Right lobe of liver (tissue), 4 donors: ENCODE results near the gene PRR36.

Experiments used
- POLR2A ChIP-seq: fragments of 450-650 bp; IDR thresholded peaks from one replicate; pipeline ENCODE4 v1.6.1; 2017; ENCODE audit warnings: antibody characterized with exemption, mild to moderate bottlenecking
- TF ChIP-seq, protein P1 (sequence below), 4 donors: fragments of 200-600 bp in 3 of 4; fragments of 450-650 bp in 1 of 4; IDR thresholded peaks; one replicate each; pipeline versions ENCODE4 v1.5.1 to v1.8.0; 2016 to 2022; ENCODE audit warnings: antibody characterized with exemption in 4 of 4, mild to moderate bottlenecking in 2 of 4
- donor health status: DM: no; HTN: no; CAD: no.
- donor health status: DM: no; HTN: no; CAD: no.
- donor health status: DM: no; HTN: yes; CAD: no.

DNA sequence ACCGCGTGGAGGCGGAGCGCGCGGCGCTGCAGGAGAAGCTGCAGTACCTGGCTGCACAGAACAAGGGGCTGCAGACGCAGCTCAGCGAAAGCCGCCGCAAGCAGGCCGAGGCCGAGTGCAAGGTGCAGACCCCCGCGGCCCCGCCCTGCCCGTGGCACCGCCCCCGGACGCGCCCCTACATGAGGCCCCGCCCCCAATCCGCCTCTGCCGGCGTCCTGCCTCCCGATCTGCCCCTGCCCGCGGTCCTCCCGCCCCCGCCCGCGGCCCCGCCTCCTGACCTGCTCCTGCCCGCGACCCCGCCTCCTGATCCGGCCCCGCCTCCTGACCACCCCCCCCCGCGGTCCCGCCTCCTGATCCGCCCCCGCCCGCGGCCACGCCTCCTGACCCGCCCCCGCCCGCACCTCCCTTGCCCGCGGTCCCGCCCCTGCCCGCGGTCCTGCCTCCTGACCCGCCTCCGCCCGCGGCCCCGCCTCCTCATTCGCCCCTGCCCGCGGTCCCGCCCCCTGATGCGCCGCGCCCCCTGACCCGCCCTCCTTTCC lies 11.7 kb downstream of the PRR36 start:
- TF ChIP-seq, protein P1, sequence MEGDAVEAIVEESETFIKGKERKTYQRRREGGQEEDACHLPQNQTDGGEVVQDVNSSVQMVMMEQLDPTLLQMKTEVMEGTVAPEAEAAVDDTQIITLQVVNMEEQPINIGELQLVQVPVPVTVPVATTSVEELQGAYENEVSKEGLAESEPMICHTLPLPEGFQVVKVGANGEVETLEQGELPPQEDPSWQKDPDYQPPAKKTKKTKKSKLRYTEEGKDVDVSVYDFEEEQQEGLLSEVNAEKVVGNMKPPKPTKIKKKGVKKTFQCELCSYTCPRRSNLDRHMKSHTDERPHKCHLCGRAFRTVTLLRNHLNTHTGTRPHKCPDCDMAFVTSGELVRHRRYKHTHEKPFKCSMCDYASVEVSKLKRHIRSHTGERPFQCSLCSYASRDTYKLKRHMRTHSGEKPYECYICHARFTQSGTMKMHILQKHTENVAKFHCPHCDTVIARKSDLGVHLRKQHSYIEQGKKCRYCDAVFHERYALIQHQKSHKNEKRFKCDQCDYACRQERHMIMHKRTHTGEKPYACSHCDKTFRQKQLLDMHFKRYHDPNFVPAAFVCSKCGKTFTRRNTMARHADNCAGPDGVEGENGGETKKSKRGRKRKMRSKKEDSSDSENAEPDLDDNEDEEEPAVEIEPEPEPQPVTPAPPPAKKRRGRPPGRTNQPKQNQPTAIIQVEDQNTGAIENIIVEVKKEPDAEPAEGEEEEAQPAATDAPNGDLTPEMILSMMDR (IDR thresholded peaks at IDR 0.05) = no peak
- TF ChIP-seq POLR2A = no peak
